GM10248 (cell line): ENCODE data around the gene CYP8B1.
A peak's percentile ranks its signal among the peaks of the same experiment; 100 is the strongest.

Experiments used
- CTCF ChIA-PET: fragments of 300-600 bp; sonication (Branson Sonifier 250); formaldehyde crosslinking; extraction: SDS; loops from one replicate; lab custom pipeline; 2021; ENCODE audit warnings: antibody characterized with exemption; lab: Yijun Ruan, JAX
- POLR2A ChIA-PET: fragments of 350-650 bp; sonication (Branson Sonifier 250); formaldehyde crosslinking; extraction: SDS; loops from one replicate; lab custom pipeline; 2020; ENCODE audit warnings: antibody characterized with exemption; lab: Yijun Ruan, JAX
- DNase-seq: peaks from one replicate; pipeline ENCODE4 v3.0.0; 2012; ENCODE audit errors: extremely low spot score
- TF ChIP-seq, protein P1 (sequence below): IDR thresholded peaks from 2 replicates; pipeline ENCODE4 v1.5.1; 2012; ENCODE audit warnings: mild to moderate bottlenecking, low read depth; ENCODE audit errors: extremely low read depth, missing control alignments, control extremely low read depth

The CYP8B1 gene

DNA sequence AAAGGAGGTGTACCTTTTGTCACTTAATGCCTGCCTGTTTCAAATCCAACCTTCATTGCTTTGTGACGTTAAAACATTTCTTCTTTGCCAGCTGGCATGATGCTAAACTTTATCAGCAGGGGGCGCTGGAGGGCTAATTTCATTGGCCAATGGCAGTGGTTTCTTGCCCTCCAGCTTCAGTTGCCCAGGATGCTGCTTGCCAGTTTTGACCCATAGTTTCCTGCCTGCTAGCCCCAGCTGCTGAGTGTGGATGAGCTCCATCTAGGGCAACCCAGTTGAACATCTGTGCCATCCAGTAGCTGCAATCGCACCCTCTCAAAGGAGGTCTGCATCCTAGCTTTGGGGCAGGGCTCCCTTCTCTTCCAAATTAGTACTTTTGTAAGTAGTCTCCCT lies 44.4 kb downstream of the CYP8B1 start:
- peak; percentile 61 for DNase-seq
- TF ChIP-seq, protein P1, sequence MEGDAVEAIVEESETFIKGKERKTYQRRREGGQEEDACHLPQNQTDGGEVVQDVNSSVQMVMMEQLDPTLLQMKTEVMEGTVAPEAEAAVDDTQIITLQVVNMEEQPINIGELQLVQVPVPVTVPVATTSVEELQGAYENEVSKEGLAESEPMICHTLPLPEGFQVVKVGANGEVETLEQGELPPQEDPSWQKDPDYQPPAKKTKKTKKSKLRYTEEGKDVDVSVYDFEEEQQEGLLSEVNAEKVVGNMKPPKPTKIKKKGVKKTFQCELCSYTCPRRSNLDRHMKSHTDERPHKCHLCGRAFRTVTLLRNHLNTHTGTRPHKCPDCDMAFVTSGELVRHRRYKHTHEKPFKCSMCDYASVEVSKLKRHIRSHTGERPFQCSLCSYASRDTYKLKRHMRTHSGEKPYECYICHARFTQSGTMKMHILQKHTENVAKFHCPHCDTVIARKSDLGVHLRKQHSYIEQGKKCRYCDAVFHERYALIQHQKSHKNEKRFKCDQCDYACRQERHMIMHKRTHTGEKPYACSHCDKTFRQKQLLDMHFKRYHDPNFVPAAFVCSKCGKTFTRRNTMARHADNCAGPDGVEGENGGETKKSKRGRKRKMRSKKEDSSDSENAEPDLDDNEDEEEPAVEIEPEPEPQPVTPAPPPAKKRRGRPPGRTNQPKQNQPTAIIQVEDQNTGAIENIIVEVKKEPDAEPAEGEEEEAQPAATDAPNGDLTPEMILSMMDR = peak; percentile 77
- POLR2A ChIA-PET = no interaction called here
- CTCF ChIA-PET = interaction anchor here (0.8 to 2.8 kb wide), 23 partner anchors 9 to 74 kb away, joined by 3 to 25 read pairs (median 5); partner anchors contain the start of genes ACKR2 and CYP8B1

DNA sequence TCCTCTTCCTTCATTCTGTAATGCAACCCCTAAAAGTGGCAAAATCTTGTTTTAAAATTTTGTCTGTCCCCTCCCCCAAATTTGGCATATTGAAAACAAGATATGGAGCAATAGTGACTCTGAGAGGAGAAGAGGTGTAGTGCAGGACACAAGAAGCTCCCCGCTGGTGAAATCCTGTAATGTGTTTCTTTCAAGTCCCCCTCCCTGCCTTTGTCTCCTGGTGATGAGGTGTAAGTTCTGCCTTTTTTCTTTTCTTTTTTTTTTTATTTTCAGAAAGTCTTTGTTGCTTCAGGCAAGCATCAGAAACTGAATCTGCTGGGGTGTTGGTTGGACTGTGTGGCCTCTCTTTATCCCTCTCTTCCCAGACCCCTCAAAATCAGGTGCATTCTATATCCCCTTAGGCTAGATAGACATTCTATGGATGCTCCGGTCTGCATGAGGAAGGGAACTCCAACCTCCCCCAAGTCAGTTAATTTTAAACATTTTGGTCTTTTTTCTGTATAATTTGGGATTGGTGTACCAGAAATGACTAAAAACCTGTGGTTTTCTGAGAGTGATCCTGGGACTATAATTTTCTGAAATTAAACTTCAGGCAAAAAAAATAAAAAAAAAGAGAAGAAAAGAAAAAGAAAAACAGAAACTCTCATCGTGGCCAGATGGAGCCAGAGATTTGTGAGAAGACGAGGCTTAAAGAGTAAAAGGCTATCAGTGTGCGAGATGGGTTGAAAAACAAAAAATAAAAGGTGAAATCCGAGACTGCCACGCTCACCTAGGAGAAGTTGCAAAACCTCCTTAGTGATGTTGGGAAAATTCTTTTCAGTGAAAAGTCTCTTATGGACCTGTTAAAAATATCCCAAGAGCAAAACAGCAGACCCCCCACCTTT lies 45.0 kb downstream of the CYP8B1 start:
- POLR2A ChIA-PET = no interaction called here
- no peak for DNase-seq
- TF ChIP-seq, protein P1 = no peak
- CTCF ChIA-PET = interaction anchor here (0.8 to 2.8 kb wide), 26 partner anchors 9 to 73 kb away, joined by 3 to 25 read pairs (median 4); partner anchors contain the start of genes ACKR2 and CYP8B1

- ChIA-PET POLR2A (interaction anchor here (0.6 kb wide), 1 partner anchor 264 kb away, joined by 4 read pairs; no protein-coding TSS in a partner anchor), CTCF (interaction anchor here (0.8 to 2.8 kb wide), 13 partner anchors 9 to 73 kb away, joined by 3 to 25 read pairs (median 6); partner anchors contain the start of gene CYP8B1)
- TF ChIP-seq, protein P1 = no peak
- no peak for DNase-seq
These were observed 45.8 kb downstream of the CYP8B1 start for GRCh38 chr3:42829628-42830436.

DNA sequence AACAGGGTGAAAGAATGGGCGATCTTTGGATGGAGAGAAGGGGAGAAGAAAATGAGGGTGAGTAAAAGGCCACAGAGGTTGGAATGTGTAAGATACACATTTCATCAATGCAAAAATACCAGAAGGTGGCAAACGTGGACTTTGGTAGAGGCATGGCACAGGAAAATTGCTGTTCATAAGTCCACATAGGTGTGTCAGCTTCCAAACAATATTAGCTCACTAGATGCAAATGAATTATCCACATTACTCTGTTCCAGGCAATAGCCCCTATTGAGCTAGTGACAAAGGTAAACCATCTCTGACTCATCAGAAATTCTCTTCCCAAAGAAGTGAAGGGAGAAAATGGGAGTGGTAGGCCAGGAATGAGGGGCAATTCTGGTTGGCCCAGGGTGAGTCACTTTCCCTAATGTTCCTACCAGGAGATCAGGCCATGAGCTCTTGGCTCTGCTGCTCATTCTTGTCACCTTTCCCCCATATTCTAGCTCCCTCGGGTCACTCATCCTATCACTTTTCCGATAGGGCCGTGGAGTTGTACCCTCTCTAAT lies 46.5 kb downstream of the CYP8B1 start:
- ChIA-PET CTCF (interaction anchor here (0.9 to 1.2 kb wide), 4 partner anchors 10 to 52 kb away, joined by 3 to 7 read pairs (median 4); no protein-coding TSS in a partner anchor), POLR2A (interaction anchor here (0.6 kb wide), 1 partner anchor 263 kb away, joined by 4 read pairs; no protein-coding TSS in a partner anchor)
- TF ChIP-seq, protein P1 = no peak
- DNase-seq = no peak

GRCh38 chr3:42827654-42828053 lies 48.0 kb downstream of the CYP8B1 start:
- TF ChIP-seq, protein P1 = no peak
- no peak for DNase-seq
- ChIA-PET CTCF (interaction anchor here (0.8 kb wide), 1 partner anchor 53 kb away, joined by 3 read pairs; no protein-coding TSS in a partner anchor), POLR2A (no interaction called here)

- ChIA-PET POLR2A (no interaction called here), CTCF (no interaction called here)
- TF ChIP-seq, protein P1 = no peak
- DNase-seq = no peak
These were observed 48.7 kb downstream of the CYP8B1 start for GRCh38 chr3:42827023-42827422.
